GDM1 (cell line): Measurements from ENCODE around the gene MAP3K3.
A peak's percentile ranks its signal among the peaks of the same experiment; 100 is the strongest.

Source experiments
- DNase-seq: peaks from one replicate; lab custom pipeline; 2025; lab: John Stamatoyannopoulos, UW

MAP3K3 gene

GRCh38 chr17:63622574-63623390, 565 bp downstream of the MAP3K3 start:
- DNase-seq, result peak; percentile 56

- DNase-seq, result no peak
These were observed 1.7 kb downstream of the MAP3K3 start for GRCh38 chr17:63623786-63624530.

- DNase-seq, result no peak
These were observed 2.3 kb downstream of the MAP3K3 start for GRCh38 chr17:63624531-63624880.

- DNase-seq, result no peak
These were observed 4.4 kb downstream of the MAP3K3 start for GRCh38 chr17:63626551-63627180.

GRCh38 chr17:63629627-63630026, 7.4 kb downstream of the MAP3K3 start:
- DNase-seq, result no peak

GRCh38 chr17:63631062-63631461, 8.8 kb downstream of the MAP3K3 start:
- no peak for DNase-seq

GRCh38 chr17:63631626-63632025, 9.4 kb downstream of the MAP3K3 start:
- no peak for DNase-seq

- no peak for DNase-seq
These were observed 11.5 kb downstream of the MAP3K3 start for GRCh38 chr17:63633742-63634141.

- peak; percentile 46 for DNase-seq
These were observed 11.9 kb downstream of the MAP3K3 start for GRCh38 chr17:63634163-63634562.

- no peak for DNase-seq
These were observed 12.6 kb downstream of the MAP3K3 start for GRCh38 chr17:63634816-63635215.

- no peak for DNase-seq
These were observed 13.1 kb downstream of the MAP3K3 start for GRCh38 chr17:63635290-63635689.

- no peak for DNase-seq
These were observed 13.6 kb downstream of the MAP3K3 start for GRCh38 chr17:63635787-63636186.

GRCh38 chr17:63639125-63639524, 16.9 kb downstream of the MAP3K3 start:
- DNase-seq, result no peak

- DNase-seq, result no peak
These were observed 17.8 kb downstream of the MAP3K3 start for GRCh38 chr17:63640038-63640437.

- peak; percentile 82 for DNase-seq
These were observed 19.7 kb downstream of the MAP3K3 start for GRCh38 chr17:63641692-63642448.

- DNase-seq, result no peak
These were observed 22.6 kb downstream of the MAP3K3 start for GRCh38 chr17:63644846-63645245.

- DNase-seq, result no peak
These were observed 23.7 kb downstream of the MAP3K3 start for GRCh38 chr17:63645775-63646487.

- DNase-seq, result no peak
These were observed 24.2 kb downstream of the MAP3K3 start for GRCh38 chr17:63646488-63646806.

GRCh38 chr17:63647065-63647725, 25.0 kb downstream of the MAP3K3 start:
- DNase-seq, result no peak

GRCh38 chr17:63647936-63648335, 25.7 kb downstream of the MAP3K3 start:
- DNase-seq, result no peak

GRCh38 chr17:63649813-63650212, 27.6 kb downstream of the MAP3K3 start:
- peak; percentile 26 for DNase-seq
